Measurements from ENCODE around the gene CDAN1.

CDAN1 gene

DNA sequence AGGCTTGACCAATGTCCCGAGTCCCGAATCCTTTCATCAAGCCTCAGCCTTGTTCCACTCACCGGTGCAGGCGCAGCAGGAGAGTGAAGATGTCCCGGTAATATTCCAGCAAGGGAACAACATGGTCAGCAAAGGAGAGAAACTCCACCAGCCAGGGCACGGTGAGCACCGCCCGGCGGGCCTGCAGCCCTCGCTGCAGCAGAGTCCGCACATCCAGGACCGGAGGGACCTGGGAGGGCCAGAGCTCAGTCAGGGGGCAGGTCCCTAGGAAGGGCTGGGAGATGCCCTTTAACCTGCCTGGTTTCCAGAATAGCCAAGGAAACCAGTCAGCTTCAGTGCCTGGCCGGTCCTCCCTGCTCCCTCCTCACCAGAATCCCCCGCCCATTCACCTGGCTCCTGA, 6.4 kb downstream of the CDAN1 start:
- peaks cover 91% of the 10 kb centered on the region for H3K36me3 ChIP-seq (ENCODE audit: insufficient read depth, low read length)

GRCh38 chr15:42730135-42730534, 6.8 kb downstream of the CDAN1 start:
- Histone ChIP-seq H3K4me3 (ENCODE audit: low read length) (no peak overlapping the region), H3K4me1 (ENCODE audit: insufficient read depth, low read length) (no peaks in the 10 kb centered on the region), H3K9me3 (ENCODE audit: low read length) (no peaks in the 10 kb centered on the region), H2AFZ (ENCODE audit: low read depth, low read length) (no peak overlapping the region), H3K36me3 (ENCODE audit: insufficient read depth, low read length) (peaks cover 92% of the 10 kb centered on the region), H3K27me3 (ENCODE audit: insufficient read depth, low read length) (no peaks in the 10 kb centered on the region)

More for the DNA sequence above, 6.4 kb downstream of the CDAN1 start:
- H3K27me3 ChIP-seq (ENCODE audit: insufficient read depth, low read length): no peaks in the 10 kb centered on the region
- no peaks in the 10 kb centered on the region for H3K4me1 ChIP-seq (ENCODE audit: insufficient read depth, low read length)
- H2AFZ ChIP-seq (ENCODE audit: low read depth, low read length): no peak overlapping the region
- H3K9me3 ChIP-seq (ENCODE audit: low read length): no peaks in the 10 kb centered on the region
- no peak overlapping the region for H3K4me3 ChIP-seq (ENCODE audit: low read length)

- no peaks in the 10 kb centered on the region for H3K9me3 ChIP-seq (ENCODE audit: low read length)
- H3K36me3 ChIP-seq (ENCODE audit: insufficient read depth, low read length): peaks cover 94% of the 10 kb centered on the region
- H3K4me1 ChIP-seq (ENCODE audit: insufficient read depth, low read length): no peaks in the 10 kb centered on the region
- no peaks in the 10 kb centered on the region for H3K27me3 ChIP-seq (ENCODE audit: insufficient read depth, low read length)
- no peak overlapping the region for H3K4me3 ChIP-seq (ENCODE audit: low read length)
- H2AFZ ChIP-seq (ENCODE audit: low read depth, low read length): no peak overlapping the region
Measured at GRCh38 chr15:42729409-42729808, 7.5 kb downstream of the CDAN1 start.

GRCh38 chr15:42728972-42729371, 8.0 kb downstream of the CDAN1 start:
- no peak overlapping the region for H3K4me3 ChIP-seq (ENCODE audit: low read length)
- no peak overlapping the region for H2AFZ ChIP-seq (ENCODE audit: low read depth, low read length)
- no peaks in the 10 kb centered on the region for H3K9me3 ChIP-seq (ENCODE audit: low read length)
- H3K27me3 ChIP-seq (ENCODE audit: insufficient read depth, low read length): no peaks in the 10 kb centered on the region
- H3K36me3 ChIP-seq (ENCODE audit: insufficient read depth, low read length): peaks cover 94% of the 10 kb centered on the region
- no peaks in the 10 kb centered on the region for H3K4me1 ChIP-seq (ENCODE audit: insufficient read depth, low read length)

GRCh38 chr15:42728560-42728959, 8.4 kb downstream of the CDAN1 start:
- Histone ChIP-seq H3K27me3 (ENCODE audit: insufficient read depth, low read length) (no peaks in the 10 kb centered on the region), H3K9me3 (ENCODE audit: low read length) (no peaks in the 10 kb centered on the region), H3K36me3 (ENCODE audit: insufficient read depth, low read length) (peaks cover 92% of the 10 kb centered on the region), H3K4me3 (ENCODE audit: low read length) (no peak overlapping the region), H3K4me1 (ENCODE audit: insufficient read depth, low read length) (no peaks in the 10 kb centered on the region), H2AFZ (ENCODE audit: low read depth, low read length) (no peak overlapping the region)

DNA sequence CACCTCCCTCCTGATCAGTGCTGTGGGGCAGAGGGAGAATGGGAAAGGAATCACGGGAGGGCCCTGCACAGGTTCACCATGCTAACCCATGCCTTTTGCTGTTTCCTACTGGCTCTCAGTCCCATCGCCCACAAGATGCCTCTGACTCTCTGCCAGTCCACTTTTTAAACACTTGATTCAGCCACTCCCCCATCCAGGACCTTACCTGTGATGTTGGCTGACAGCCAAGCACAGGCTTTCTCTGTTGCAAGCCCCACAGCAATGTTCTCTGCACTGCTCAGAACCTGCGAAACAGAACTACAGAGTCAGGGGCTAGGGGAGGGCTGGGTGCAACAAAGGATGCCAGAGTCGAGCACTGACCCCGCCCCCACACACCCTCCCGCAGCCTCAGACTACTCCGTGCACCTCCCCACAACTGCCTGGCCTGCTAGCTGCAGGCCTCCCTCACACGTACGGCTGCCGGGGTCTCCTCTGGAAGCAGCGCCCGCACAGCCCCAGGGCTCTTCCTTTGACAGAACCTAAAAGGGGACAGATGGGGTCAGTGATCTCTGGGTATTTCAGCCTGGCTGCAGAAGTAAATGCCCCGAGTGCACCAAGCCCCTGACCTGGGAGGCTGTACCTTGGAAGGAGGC, 9.1 kb downstream of the CDAN1 start:
- Histone ChIP-seq H3K4me1 (ENCODE audit: insufficient read depth, low read length) (no peaks in the 10 kb centered on the region), H2AFZ (ENCODE audit: low read depth, low read length) (no peak overlapping the region), H3K36me3 (ENCODE audit: insufficient read depth, low read length) (peaks cover 93% of the 10 kb centered on the region), H3K4me3 (ENCODE audit: low read length) (no peak overlapping the region), H3K9me3 (ENCODE audit: low read length) (no peaks in the 10 kb centered on the region), H3K27me3 (ENCODE audit: insufficient read depth, low read length) (no peaks in the 10 kb centered on the region)

GRCh38 chr15:42726114-42726513, 10.8 kb downstream of the CDAN1 start:
- Histone ChIP-seq H3K36me3 (ENCODE audit: insufficient read depth, low read length) (peaks cover 78% of the 10 kb centered on the region), H3K9me3 (ENCODE audit: low read length) (no peaks in the 10 kb centered on the region), H3K27me3 (ENCODE audit: insufficient read depth, low read length) (no peaks in the 10 kb centered on the region), H3K4me1 (ENCODE audit: insufficient read depth, low read length) (no peaks in the 10 kb centered on the region), H2AFZ (ENCODE audit: low read depth, low read length) (no peak overlapping the region), H3K4me3 (ENCODE audit: low read length) (no peak overlapping the region)

DNA sequence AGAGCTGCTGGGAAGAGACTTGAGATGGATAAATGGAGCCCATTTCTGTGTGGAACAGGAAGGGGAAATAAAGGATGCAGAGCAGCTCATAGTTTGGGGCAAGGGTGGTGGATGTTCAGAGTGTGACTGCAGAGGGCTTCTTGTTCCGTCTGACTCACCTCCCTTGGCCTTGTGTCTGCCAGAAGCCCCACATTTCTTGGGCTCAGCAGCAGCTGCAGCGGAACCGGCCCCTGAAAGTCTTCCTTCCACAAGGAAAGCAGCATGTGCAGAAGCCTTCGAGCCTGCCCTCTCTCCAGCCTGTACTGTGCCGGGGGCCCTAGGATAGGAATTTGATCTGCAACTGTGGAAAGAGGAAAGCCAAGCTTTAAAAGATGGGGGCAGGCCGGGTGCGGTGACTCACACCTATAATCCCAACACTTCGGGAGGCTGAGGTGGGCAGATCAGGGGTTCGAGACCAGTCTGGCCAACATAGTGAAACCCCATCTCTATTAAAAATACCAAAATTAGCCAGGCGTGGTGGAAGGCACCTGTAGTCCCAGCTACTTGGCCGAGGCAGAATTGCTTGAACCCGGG, 11.5 kb downstream of the CDAN1 start:
- Histone ChIP-seq H2AFZ (ENCODE audit: low read depth, low read length) (no peak overlapping the region), H3K4me3 (ENCODE audit: low read length) (no peak overlapping the region), H3K36me3 (ENCODE audit: insufficient read depth, low read length) (peaks cover 73% of the 10 kb centered on the region), H3K4me1 (ENCODE audit: insufficient read depth, low read length) (no peaks in the 10 kb centered on the region), H3K27me3 (ENCODE audit: insufficient read depth, low read length) (no peaks in the 10 kb centered on the region), H3K9me3 (ENCODE audit: low read length) (no peaks in the 10 kb centered on the region)

- H3K9me3 ChIP-seq (ENCODE audit: low read length): no peaks in the 10 kb centered on the region
- H3K27me3 ChIP-seq (ENCODE audit: insufficient read depth, low read length): no peaks in the 10 kb centered on the region
- H3K4me1 ChIP-seq (ENCODE audit: insufficient read depth, low read length): no peaks in the 10 kb centered on the region
- H2AFZ ChIP-seq (ENCODE audit: low read depth, low read length): no peak overlapping the region
- H3K4me3 ChIP-seq (ENCODE audit: low read length): no peak overlapping the region
- H3K36me3 ChIP-seq (ENCODE audit: insufficient read depth, low read length): peaks cover 73% of the 10 kb centered on the region
Measured at GRCh38 chr15:42724276-42724675, 12.7 kb downstream of the CDAN1 start.

- H3K4me3 ChIP-seq (ENCODE audit: low read length): no peak overlapping the region
- H3K27me3 ChIP-seq (ENCODE audit: insufficient read depth, low read length): no peaks in the 10 kb centered on the region
- H2AFZ ChIP-seq (ENCODE audit: low read depth, low read length): no peak overlapping the region
- no peaks in the 10 kb centered on the region for H3K4me1 ChIP-seq (ENCODE audit: insufficient read depth, low read length)
- H3K36me3 ChIP-seq (ENCODE audit: insufficient read depth, low read length): peaks cover 74% of the 10 kb centered on the region
- H3K9me3 ChIP-seq (ENCODE audit: low read length): no peaks in the 10 kb centered on the region
Measured at GRCh38 chr15:42723068-42723467, 13.9 kb downstream of the CDAN1 start.

GRCh38 chr15:42721916-42722315, 15.0 kb downstream of the CDAN1 start:
- Histone ChIP-seq H3K4me1 (ENCODE audit: insufficient read depth, low read length) (no peaks in the 10 kb centered on the region), H3K9me3 (ENCODE audit: low read length) (no peaks in the 10 kb centered on the region), H3K36me3 (ENCODE audit: insufficient read depth, low read length) (peaks cover 68% of the 10 kb centered on the region), H3K27me3 (ENCODE audit: insufficient read depth, low read length) (no peaks in the 10 kb centered on the region), H3K4me3 (ENCODE audit: low read length) (no peak overlapping the region), H2AFZ (ENCODE audit: low read depth, low read length) (no peak overlapping the region)

DNA sequence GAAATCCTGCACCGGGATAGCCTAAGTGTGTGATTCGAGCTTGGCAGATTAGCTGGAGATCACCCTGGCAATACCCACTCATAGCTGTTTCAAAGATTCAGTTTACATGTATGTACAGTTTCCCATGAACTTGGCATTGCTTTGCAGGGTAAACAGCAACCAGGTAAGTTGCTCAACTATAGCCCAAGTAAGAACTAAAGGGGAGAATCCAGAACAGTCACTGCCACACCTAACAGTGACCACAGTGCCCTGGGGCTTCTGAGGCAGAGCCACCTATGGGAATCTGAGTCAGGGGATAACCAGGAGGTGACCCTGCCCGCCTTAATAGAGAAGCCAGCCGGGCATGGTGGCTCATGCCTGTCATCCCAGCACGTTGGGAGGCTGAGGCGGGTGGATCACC, 15.9 kb downstream of the CDAN1 start:
- H3K4me3 ChIP-seq (ENCODE audit: low read length): no peak overlapping the region
- H3K27me3 ChIP-seq (ENCODE audit: insufficient read depth, low read length): no peaks in the 10 kb centered on the region
- H3K36me3 ChIP-seq (ENCODE audit: insufficient read depth, low read length): peaks cover 59% of the 10 kb centered on the region
- H3K4me1 ChIP-seq (ENCODE audit: insufficient read depth, low read length): no peaks in the 10 kb centered on the region
- H2AFZ ChIP-seq (ENCODE audit: low read depth, low read length): no peak overlapping the region
- H3K9me3 ChIP-seq (ENCODE audit: low read length): no peaks in the 10 kb centered on the region

DNA sequence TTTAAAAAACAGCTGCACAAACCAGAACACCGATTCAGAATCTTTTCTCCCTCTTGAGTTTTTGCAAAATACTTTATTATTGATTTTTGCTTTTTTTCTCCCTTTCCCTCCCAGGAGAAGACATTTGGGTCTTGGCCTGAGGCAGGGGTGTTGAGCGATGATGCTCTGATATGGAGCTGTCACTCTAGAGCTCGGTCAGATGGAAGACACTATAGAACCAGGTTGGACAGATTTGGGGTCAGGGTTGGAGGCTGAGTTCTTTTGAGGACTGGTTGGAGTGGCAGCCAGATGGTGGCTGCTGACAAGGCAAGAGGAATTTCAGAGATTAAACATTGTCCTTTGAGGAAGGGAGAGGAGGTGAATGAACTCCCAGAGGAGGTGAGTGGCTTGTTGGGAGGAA, 16.9 kb downstream of the CDAN1 start:
- H2AFZ ChIP-seq (ENCODE audit: low read depth, low read length): no peak overlapping the region
- no peaks in the 10 kb centered on the region for H3K9me3 ChIP-seq (ENCODE audit: low read length)
- no peaks in the 10 kb centered on the region for H3K4me1 ChIP-seq (ENCODE audit: insufficient read depth, low read length)
- H3K4me3 ChIP-seq (ENCODE audit: low read length): no peak overlapping the region
- no peaks in the 10 kb centered on the region for H3K27me3 ChIP-seq (ENCODE audit: insufficient read depth, low read length)
- H3K36me3 ChIP-seq (ENCODE audit: insufficient read depth, low read length): peaks cover 50% of the 10 kb centered on the region

GRCh38 chr15:42719043-42719442, 17.9 kb downstream of the CDAN1 start:
- Histone ChIP-seq H3K27me3 (ENCODE audit: insufficient read depth, low read length) (no peaks in the 10 kb centered on the region), H3K4me1 (ENCODE audit: insufficient read depth, low read length) (no peaks in the 10 kb centered on the region), H3K9me3 (ENCODE audit: low read length) (no peaks in the 10 kb centered on the region), H3K36me3 (ENCODE audit: insufficient read depth, low read length) (peaks cover 41% of the 10 kb centered on the region), H2AFZ (ENCODE audit: low read depth, low read length) (no peak overlapping the region), H3K4me3 (ENCODE audit: low read length) (no peak overlapping the region)
